Measurements from ENCODE around the gene AVL9.

AVL9 gene

GRCh38 chr7:32539919-32540531, 44.7 kb downstream of the AVL9 start:
- H3K4me3 ChIP-seq (ENCODE audit: low read depth, low read length) = no peak overlapping the region
- no peak for TF ChIP-seq CTCF (IDR thresholded peaks at IDR 0.05; ENCODE audit: control insufficient read depth, extremely low read depth, insufficient read depth)
- no peak for DNase-seq (ENCODE audit: low read depth)

GRCh38 chr7:32542595-32542994, 47.3 kb downstream of the AVL9 start:
- no peak overlapping the region for H3K4me3 ChIP-seq (ENCODE audit: low read depth, low read length)
- no peak for DNase-seq (ENCODE audit: low read depth)
- TF ChIP-seq CTCF (IDR thresholded peaks at IDR 0.05; ENCODE audit: control insufficient read depth, extremely low read depth, insufficient read depth) = no peak

- DNase-seq (ENCODE audit: low read depth) = no peak
- H3K4me3 ChIP-seq (ENCODE audit: low read depth, low read length) = no peak overlapping the region
- no peak for TF ChIP-seq CTCF (IDR thresholded peaks at IDR 0.05; ENCODE audit: control insufficient read depth, extremely low read depth, insufficient read depth)
Measured at GRCh38 chr7:32559480-32559879, 64.2 kb downstream of the AVL9 start.

- H3K4me3 ChIP-seq (ENCODE audit: low read depth, low read length) = no peak overlapping the region
- TF ChIP-seq CTCF (IDR thresholded peaks at IDR 0.05; ENCODE audit: control insufficient read depth, extremely low read depth, insufficient read depth) = no peak
- no peak for DNase-seq (ENCODE audit: low read depth)
Measured at GRCh38 chr7:32560075-32560474, 64.8 kb downstream of the AVL9 start.

- no peak for DNase-seq (ENCODE audit: low read depth)
- TF ChIP-seq CTCF (IDR thresholded peaks at IDR 0.05; ENCODE audit: control insufficient read depth, extremely low read depth, insufficient read depth) = no peak
- H3K4me3 ChIP-seq (ENCODE audit: low read depth, low read length) = no peak overlapping the region
Measured at GRCh38 chr7:32561613-32562012, 66.3 kb downstream of the AVL9 start.

- no peak for DNase-seq (ENCODE audit: low read depth)
- no peak for TF ChIP-seq CTCF (IDR thresholded peaks at IDR 0.05; ENCODE audit: control insufficient read depth, extremely low read depth, insufficient read depth)
- no peak overlapping the region for H3K4me3 ChIP-seq (ENCODE audit: low read depth, low read length)
Measured at GRCh38 chr7:32564542-32564941, 69.3 kb downstream of the AVL9 start.

Measured in LNCaP clone FGC (cell line).